Activated CD8-positive, alpha-beta memory T cell treated with anti-CD3 and anti-CD28 coated beads for 1 hour (primary cell): Measurements from ENCODE around the gene CCDC83.
"Not testable (repeated sequence)": the region's sequence is repeated elsewhere in the genome, so short reads cannot be mapped to it uniquely, and the experiment has no call there.

Source experiments
- DNase-seq, 2 donors: peaks; one replicate each; pipeline ENCODE4 v3.0.0-alpha.2; 2020; ENCODE audit warnings: low read depth in 1 of 2; ENCODE audit errors: extremely low read depth in 1 of 2

CCDC83 gene

GRCh38 chr11:85835263-85835662 is 19.9 kb upstream of the CCDC83 start:
- DNase-seq: no peak

DNA sequence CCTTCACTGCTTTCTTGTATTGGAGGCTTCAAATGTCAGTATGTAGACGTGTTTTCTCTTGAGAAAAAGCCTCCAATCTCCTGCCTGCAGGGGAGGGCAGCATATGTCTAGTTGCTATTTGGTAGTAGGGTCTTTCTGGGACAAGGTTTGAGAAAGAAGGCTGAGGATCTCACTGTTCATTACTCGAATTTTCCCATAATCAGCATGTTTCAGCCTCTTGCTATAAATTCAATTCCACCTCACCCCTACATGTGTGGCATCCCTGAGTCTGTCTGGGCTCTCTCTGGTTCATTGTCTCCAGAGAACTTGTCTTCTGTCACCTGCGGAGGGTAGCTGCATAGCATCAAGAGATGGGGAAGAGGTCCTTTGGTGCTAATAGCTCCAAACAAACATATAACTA is 19.5 kb upstream of the CCDC83 start:
- DNase-seq: no peak

DNA sequence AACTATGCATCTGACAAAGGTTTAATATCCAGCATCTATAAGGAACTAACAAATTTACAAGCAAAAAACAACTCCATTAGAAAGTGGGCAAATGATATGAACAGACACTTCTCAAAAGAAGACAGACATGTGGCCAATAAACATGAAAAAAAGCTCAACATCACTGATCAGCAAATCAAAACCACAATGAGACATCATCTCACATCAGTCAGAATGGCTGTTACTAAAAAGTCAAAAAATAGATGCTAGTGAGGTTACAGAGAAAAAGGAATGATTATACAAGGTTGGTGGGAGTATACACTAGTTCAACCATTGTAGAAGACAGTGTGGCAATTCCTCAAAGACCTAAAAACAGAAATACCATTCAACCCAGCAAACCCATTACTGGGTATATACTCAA is 14.3 kb upstream of the CCDC83 start:
- DNase-seq: not testable (repeated sequence)

DNA sequence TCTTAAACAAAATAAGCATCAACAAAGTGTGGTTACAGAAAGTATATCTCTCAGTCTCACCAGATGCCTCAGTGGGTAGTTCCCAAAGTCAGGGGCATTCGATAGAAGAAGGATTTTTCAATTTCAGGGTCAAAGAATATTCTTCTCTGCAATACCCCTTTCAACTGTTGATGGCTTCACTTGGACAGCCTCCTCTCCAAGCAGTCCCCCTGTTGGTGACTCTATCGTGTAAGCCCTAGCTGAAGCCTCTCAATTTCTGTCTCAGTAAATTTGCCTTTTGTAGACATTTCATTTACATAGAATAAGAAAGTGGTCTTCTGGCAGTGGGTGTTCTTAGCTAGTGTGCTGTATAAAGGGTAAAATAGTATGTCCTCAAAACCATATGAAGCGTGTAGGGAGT is 11.3 kb upstream of the CCDC83 start:
- DNase-seq: no peak

GRCh38 chr11:85844439-85845123 is 10.6 kb upstream of the CCDC83 start:
- no peak for DNase-seq

- DNase-seq: no peak
Measured at GRCh38 chr11:85845124-85845631, 10.0 kb upstream of the CCDC83 start.

- no peak for DNase-seq
Measured at GRCh38 chr11:85847436-85847835, 7.7 kb upstream of the CCDC83 start.

GRCh38 chr11:85848006-85848405 is 7.2 kb upstream of the CCDC83 start:
- no peak for DNase-seq

GRCh38 chr11:85848556-85848955 is 6.6 kb upstream of the CCDC83 start:
- no peak for DNase-seq

- not testable (repeated sequence) for DNase-seq
Measured at GRCh38 chr11:85852754-85853153, 2.4 kb upstream of the CCDC83 start.

DNA sequence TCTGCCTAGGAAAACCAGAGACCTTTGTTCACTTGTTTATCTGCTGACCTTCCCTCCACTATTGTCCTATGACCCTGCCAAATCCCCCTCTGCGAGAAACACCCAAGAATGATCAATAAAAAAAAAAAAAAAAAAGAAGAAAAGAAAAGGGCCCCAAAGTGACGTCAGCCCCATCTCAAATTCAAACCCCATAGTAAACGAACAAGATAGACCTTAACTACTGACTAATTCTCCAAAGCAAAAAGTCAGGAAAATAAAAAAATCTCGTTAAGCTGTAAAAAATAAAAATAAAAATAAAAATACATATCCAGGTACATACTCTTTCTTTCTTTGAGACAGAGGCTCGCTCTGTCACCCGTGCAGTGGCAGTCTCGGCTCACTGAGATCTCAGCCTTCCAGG is 1.6 kb upstream of the CCDC83 start:
- not testable (repeated sequence) for DNase-seq

DNA sequence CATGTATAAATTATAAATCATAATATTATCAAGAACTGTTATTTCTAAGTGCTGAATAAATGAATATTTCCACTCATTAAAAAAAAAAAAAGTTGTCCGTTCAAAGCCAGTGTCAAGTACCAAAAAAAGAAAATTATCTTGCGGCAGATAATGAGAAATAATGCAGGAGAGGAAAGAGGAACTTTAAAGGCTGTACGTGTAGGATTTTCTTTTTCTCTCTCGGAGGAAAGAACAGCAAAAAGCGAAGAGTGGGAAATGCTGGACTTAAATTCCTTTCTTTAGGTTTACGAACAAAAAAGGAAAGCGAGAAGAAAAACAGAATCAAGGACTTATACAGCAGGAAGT is 999 bp upstream of the CCDC83 start:
- no peak for DNase-seq

DNA sequence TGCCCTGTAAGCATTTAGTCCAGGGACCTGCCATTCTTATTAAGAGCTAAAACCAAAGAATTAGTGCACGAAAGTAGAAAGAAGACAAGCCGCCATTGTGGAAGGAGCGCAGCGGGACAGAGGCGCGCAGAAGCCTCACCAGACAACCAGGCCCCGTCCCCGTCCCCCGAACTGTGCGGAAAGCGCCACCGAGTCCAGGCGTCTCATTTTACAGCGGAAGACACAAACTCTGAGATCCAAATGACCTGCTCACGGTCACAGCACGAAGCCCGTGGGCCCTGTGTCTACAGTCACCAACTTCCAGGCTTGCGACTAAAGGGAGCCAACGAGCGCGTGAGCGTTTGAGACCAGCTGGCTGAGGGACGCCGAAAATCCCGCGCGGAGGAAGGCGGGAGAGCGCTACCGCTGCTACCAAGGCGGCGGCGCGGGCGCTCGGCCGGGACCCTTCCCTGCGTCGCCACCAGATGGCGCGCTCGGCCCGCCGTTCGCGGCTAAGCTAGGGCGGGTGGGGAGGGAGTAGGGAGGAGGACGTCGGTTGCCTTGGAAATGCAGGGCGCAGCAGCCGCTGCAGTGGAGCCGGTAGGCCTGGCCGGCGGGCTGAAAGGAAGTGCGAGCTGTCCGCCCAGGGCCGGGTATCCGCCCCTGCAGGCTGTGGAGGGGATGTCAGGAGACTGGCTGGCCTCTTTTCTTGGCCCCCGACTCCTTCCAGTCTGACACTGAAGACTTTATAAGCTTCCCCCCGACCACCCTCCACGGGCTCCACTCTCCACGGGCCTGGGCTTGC is 434 bp upstream of the CCDC83 start:
- peak; percentile 67 to 83 for DNase-seq

GRCh38 chr11:85857098-85857497 is 1.9 kb downstream of the CCDC83 start:
- DNase-seq: no peak

- DNase-seq: not testable (repeated sequence)
Measured at GRCh38 chr11:85859541-85859940, 4.4 kb downstream of the CCDC83 start.

DNA sequence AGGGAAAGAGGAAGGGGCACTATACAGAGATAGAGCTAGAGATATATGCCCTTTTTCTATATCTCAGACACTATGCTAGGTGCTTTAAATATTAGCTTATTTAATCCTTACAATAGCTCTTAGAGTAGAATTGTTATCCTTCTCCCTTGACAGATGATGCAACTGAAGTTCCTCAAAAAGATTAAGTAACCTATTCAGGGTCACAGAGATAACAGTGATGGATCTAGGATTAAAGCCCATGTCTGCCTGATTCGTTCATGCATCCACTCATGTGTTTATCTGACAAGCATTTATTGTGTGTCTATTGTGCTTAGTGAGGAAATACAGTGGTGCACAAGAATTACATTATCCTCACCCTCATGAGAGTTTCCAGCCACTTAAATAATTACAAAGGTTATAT is 8.7 kb downstream of the CCDC83 start:
- no peak for DNase-seq

DNA sequence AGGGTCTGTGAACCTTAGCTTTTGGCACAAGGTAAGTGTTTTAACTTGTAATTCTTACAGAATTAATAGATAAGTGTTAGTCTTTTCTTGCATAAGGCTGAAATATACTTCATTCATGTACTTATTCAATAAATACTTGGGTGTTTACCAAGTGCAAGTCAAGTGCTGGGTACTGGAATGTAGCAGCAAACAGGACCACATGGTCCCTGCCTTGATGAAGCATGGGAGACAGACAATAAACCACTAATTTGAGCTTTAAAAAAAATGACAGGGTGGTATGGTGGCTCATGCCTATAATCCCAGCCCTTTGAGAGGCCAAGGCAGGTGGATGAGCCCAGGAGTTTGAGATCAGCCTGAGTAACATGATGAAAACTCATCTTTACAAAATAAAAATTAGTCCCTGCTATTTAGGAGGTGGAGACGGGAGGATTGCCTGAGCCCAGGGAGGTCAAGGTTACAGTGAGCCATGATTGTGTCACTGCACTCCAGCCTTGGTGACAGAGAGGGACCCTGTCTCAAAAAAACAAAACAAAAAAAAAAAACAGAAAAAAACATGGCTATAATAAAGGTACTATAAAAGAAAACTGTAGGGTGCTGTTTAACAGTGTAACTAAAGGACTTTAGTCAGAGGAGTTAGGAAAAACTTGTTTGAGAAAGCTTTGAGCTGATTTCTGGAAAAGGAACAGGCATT is 11.1 kb downstream of the CCDC83 start:
- DNase-seq: no peak

GRCh38 chr11:85867751-85868150 is 12.6 kb downstream of the CCDC83 start:
- DNase-seq: no peak

GRCh38 chr11:85869781-85870180 is 14.6 kb downstream of the CCDC83 start:
- no peak for DNase-seq

- no peak for DNase-seq
Measured at GRCh38 chr11:85874265-85874664, 19.1 kb downstream of the CCDC83 start.

GRCh38 chr11:85875505-85875904 is 20.3 kb downstream of the CCDC83 start:
- no peak for DNase-seq

- DNase-seq: no peak
Measured at GRCh38 chr11:85884581-85885021, 29.4 kb downstream of the CCDC83 start.
